Glomerular endothelial cell (primary cell): ENCODE data around the gene OR2Z1. TPM values are rescaled to one million over a fixed set of nuclear protein-coding genes. Genes with fewer than 3 reads are reported as not detected.
"Not testable (repeated sequence)": the region's sequence is repeated elsewhere in the genome, so short reads cannot be mapped to it uniquely, and the experiment has no call there.

Source experiments
- DNase-seq: peaks from one replicate; pipeline ENCODE4 v3.0.0-alpha.2; 2011; ENCODE audit warnings: low read depth, low spot score; ENCODE audit errors: extremely low read depth
- total RNA-seq: library from RNA; depleted of rRNA; stranded (reverse); fragments of >200 nt; gene quantifications from 2 replicates; pipeline ENCODE4 v1.2.3, GENCODE V29; 2015

OR2Z1 gene
- total RNA-seq, 1 donor from 2014 or later = not detected

DNA sequence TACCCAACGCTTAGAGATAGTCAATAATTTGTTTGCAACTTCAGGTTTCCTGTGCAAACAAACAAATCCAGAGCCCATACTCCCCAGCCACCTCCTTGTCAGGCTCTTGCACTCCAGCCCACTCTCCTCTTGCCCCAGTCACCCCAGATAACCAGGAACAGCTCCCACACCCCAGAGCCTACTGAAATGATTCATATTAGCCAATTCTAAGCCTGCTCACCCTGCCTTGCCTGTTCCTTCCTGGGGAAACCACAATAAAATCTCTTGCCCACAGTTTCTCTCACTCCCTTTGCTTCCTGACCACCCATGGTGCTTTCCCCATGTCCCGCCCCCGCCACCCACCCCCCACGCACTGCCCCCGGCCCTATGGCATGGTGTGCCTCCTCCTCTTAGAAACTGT lies 19.1 kb upstream of the OR2Z1 start:
- no peak for DNase-seq

DNA sequence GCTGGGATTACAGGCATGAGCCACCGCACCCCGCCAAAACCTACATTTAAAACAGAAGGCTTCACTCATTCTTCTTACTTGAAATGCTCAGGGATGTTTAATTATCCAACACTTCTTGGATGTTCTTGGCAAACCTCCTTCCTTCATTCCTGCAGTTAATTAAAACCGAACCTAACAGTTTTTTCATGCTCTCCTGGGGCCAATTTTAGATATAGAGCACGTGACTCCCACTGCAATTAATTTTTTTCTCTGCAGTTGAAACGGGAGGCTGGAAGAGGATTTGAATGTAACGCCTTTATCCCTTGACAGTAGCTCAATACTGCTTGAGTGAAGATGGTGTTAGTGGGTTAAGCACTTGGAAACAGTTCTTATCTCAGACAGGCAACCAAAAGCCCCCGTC lies 18.2 kb upstream of the OR2Z1 start:
- no peak for DNase-seq

DNA sequence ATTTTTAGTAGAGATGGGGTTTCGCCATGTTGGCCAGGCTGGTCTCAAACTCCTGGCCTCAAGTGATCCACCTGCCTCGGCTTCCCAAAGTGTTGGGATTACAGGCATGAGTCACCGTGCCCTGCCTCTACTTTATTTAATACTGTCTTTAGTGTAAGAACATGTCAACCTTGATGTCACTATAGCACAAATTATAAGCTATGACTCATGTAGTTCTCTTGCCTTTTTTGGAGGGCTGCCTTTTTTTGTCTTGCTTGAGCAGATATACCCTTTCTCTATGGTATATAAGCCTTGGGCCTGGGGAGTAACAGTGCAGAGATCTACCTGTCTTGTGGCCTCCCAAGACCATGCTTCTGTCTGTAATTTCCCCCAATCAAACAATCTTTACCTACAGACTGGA lies 16.1 kb upstream of the OR2Z1 start:
- not testable (repeated sequence) for DNase-seq

DNA sequence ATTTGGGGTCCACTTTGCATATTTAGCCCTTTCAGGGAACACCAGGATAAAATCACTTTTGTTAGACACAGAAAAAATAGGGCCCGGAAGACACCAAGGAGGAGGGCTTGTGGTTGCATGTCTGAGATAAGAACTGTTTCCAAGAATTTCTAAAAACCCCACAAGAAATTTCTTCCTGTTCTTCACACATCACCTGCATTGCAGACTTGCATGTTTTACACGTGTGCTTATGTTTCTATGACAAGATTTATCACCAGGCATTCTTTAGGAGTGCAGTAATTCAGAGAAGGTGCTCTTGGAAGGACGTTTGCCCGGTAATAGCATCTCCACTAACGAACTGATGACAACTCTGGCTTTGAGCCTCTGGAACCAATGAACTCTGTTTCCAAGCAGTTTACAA lies 15.7 kb upstream of the OR2Z1 start:
- DNase-seq = no peak

DNA sequence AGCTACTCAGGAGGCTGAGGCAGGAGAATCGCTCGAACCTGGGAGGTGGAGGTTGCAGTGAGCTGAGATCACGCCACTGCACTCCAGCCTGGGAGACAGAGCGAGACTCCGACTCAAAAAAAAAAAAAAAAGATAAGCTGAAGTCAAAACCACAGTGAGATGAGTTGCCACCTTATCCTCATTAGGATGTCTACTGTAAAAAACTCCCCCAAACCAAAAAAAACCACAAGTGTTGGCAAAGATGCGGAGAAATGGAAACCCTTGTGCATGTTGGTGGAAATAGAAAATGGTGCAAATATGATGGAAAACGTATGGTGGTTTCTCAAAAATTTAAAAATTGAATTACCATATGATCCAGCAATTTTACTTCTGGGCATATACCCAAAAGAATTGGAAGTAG lies 11.1 kb upstream of the OR2Z1 start:
- not testable (repeated sequence) for DNase-seq

DNA sequence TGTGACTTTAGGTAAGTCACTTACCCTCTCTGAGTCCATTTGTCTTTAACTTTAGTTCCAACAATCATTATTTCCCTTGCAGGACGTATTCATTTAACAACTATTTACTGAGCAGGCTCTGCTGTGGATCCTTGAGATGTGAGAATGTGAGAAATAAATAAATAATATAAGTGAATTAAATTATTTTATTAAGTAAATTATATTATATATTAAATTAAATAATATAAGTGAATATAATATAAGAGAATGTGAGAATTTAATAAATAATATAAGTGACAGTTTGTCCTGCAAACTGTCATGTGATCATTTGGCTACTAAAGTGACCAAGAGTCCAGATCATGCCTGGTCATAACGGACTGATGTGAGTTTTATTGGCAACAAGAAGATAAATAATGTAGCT lies 598 bp downstream of the OR2Z1 start:
- no peak for DNase-seq

DNA sequence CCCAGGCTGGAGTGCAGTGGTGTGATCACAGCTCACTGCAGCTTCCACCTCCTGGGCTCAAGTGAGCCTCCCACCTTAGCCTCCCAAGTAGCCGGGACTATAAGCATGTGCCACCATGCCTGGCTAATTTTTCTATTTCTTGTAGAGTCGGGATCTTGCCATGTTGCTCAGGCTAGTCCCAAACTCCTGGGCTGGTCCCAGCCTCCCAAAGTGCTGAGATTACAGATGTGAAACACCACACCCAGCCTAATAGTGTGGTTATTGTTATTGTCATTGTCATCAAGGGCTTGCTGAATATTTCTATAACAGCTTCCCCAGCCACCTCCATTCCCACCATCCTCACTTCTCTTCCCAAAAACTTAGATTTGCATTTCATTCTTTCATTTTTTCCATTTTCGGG lies 2.8 kb downstream of the OR2Z1 start:
- DNase-seq = no peak

DNA sequence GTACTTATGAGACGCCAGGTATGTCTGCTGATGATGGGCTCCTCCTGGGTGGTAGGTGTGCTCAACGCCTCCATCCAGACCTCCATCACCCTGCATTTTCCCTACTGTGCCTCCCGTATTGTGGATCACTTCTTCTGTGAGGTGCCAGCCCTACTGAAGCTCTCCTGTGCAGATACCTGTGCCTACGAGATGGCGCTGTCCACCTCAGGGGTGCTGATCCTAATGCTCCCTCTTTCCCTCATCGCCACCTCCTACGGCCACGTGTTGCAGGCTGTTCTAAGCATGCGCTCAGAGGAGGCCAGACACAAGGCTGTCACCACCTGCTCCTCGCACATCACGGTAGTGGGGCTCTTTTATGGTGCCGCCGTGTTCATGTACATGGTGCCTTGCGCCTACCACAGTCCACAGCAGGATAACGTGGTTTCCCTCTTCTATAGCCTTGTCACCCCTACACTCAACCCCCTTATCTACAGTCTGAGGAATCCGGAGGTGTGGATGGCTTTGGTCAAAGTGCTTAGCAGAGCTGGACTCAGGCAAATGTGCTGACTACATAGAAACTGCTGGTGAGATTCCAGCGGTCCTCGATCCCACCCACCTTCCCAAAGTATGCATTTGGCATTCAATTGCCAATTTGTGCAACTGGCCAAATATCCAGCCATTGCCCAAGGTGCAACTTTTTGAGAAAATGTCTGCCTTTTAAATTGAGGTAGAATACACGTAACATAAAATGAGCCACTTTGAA lies 10.2 kb downstream of the OR2Z1 start:
- no peak for DNase-seq

DNA sequence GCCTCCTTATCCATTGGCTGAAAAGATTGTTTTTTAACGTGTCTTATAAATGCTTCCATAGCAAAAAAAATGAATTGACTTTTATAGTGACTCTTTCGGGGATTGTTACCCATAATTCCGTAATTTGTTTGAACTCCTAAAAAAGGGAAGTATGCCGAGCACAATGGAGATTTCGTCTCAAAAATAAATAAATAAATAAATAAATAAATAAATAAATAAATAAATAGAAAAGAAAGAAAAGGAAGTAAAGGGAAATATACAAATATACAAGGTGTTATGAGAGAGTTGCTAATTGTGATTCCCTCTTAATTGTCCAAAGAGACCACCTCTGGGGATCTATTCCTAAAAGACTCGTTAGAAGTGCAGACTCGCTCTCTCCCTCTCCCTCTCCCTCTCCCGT lies 16.9 kb downstream of the OR2Z1 start:
- DNase-seq = no peak

DNA sequence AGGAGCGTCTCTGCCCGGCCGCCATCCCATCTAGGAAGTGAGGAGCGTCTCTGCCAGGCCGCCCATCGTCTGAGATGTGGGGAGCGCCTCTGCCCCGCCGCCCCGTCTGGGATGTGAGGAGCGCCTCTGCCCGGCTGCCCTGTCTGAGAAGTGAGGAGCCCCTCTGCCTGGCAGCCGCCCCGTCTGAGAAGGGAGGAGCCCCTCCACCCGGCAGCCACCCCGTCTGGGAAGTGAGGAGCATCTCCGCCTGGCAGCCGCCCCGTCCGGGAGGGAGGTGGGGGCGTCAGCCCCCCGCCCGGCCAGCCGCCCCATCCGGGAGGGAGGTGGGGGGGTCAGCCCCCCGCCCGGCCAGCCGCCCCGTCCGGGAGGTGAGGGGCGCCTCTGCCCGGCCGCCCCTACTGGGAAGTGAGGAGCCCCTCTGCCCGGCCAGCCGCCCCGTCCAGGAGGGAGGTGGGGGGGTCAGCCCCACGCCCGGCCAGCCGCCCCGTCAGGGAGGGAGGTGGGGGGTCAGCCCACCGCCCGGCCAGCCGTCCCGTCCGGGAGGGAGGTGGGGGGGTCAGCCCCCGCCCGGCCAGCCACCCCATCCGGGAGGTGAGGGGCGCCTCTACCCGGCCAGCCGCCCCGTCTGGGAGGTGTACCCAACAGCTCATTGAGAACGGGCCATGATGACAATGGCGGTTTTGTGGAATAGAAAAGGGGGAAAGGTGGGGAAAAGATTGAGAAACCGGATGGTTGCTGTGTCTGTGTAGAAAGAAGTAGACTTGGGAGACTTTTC lies 18.0 kb downstream of the OR2Z1 start:
- DNase-seq = not testable (repeated sequence)

DNA sequence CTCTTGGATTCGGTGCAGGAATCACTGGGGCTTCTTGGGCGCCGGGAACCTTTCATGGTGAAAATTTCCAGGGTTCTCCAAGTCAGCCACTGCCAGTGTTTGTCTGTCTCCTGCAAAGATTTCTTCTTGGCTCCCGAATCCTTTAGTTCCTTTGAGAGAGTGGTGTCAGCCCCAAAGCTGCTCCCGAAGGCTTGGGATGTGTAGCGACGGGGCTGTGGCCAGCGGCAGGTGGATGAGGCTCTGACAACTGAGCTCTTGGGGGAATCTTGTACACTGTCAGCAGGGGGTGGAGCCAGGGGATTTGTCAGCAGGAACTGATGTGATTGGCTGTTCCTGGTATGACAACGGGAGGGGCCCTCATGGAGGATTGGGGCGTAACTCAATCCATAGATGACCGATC lies 45.8 kb downstream of the OR2Z1 start:
- DNase-seq = not testable (repeated sequence)

DNA sequence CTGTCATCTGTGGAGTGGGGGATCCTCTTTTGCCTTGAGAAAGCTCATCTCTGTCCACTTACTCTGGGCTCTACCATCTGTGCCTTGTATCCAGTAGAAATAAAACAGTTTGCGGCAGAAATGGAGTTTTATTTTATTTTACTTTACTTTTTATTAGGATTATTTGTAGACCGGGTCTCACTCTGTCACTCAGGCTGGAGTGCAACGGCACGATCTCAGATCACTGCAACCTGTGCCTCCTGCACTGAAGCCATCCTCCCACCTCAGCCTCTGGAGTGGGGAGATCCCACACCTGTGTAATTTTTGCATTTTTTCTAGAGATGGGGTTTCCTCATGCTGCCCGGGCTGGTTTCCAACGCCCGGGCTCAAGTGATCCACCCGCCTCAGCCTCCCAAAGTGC lies 47.8 kb downstream of the OR2Z1 start:
- not testable (repeated sequence) for DNase-seq

DNA sequence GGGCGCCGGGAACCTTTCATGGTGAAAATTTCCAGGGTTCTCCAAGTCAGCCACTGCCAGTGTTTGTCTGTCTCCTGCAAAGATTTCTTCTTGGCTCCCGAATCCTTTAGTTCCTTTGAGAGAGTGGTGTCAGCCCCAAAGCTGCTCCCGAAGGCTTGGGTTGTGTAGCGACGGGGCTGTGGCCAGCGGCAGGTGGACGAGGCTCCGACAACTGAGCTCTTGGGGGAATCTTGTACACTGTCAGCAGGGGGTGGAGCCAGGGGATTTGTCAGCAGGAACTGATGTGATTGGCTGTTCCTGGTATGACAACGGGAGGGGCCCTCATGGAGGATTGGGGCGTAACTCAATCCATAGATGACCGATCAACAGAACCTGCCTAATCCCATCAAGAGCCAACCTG lies 52.2 kb downstream of the OR2Z1 start:
- not testable (repeated sequence) for DNase-seq

Other genes with a start within 250 kb of the OR2Z1 start
- not detected in 2 replicates for gene PRAM1, start 219.0 kb upstream of the OR2Z1 start, total RNA-seq
- 17.0 and 23.0 TPM in 2 replicates for gene ZNF414, start 207.5 kb upstream of the OR2Z1 start, total RNA-seq
- 0.15 and 0.23 TPM in 2 replicates for gene MYO1F, start 144.2 kb upstream of the OR2Z1 start, total RNA-seq
- 32.6 and 44.3 TPM in 2 replicates for gene ADAMTS10, start 110.9 kb upstream of the OR2Z1 start, total RNA-seq
- not detected in 2 replicates for gene NFILZ, start 91.0 kb upstream of the OR2Z1 start, total RNA-seq
- not detected in 2 replicates for gene ACTL9, start 22.8 kb upstream of the OR2Z1 start, total RNA-seq
- gene ZNF558, start 110.7 kb downstream of the OR2Z1 start, total RNA-seq = 5.6 and 11.7 TPM in 2 replicates
- gene MBD3L1, start 110.7 kb downstream of the OR2Z1 start, total RNA-seq = not detected in 2 replicates